IMR-90 (cell line): ENCODE data around the gene BCO2. TPM values are rescaled to one million over a fixed set of nuclear protein-coding genes. Genes with fewer than 3 reads are reported as not detected.

ENCODE experiments used
- ATAC-seq: fragments of 200-7000 bp; cut with Tn5 transposase; 2 replicates; pipeline ENCODE4 v1.9.1; 2020; ENCODE audit warnings: low read depth, mild to moderate bottlenecking, moderate library complexity
- BruUV-seq: library from RNA; stranded (reverse); fragments of 400-500 nt; replicated peaks from 2 replicates; lab custom pipeline; 2021; lab: Mats Ljungman, UMichigan
- CTCF ChIA-PET: fragments of 300-600 bp; formaldehyde crosslinking; extraction: SDS; loops from one replicate; lab custom pipeline; 2021; ENCODE audit warnings: antibody characterized with exemption; lab: Yijun Ruan, JAX
- POLR2A ChIA-PET: fragments of 300-600 bp; sonication (Branson Sonifier 250); formaldehyde crosslinking; loops from one replicate; lab custom pipeline; 2022; ENCODE audit warnings: antibody characterized with exemption; ENCODE audit not compliant: unreplicated experiment; lab: Charles Lee
- DNase-seq: peaks from one replicate; pipeline ENCODE4 v3.0.0; 2013
- H2AFZ ChIP-seq: replicated peaks from 2 replicates; pipeline ENCODE3; 2013; ENCODE audit warnings: low read length, mild to moderate bottlenecking; ENCODE audit not compliant: poor library complexity
- H2AK5ac ChIP-seq: 2 replicates; pipeline ENCODE4 v1.6.1; 2013; ENCODE audit warnings: low read depth, low read length, inconsistent platforms
- H2AK9ac ChIP-seq: replicated peaks from 2 replicates; pipeline ENCODE3; 2013; ENCODE audit warnings: mild to moderate bottlenecking, low read depth, low read length, moderate library complexity; ENCODE audit not compliant: poor library complexity
- H2BK120ac ChIP-seq: 2 replicates; pipeline ENCODE4 v1.6.1; 2013; ENCODE audit warnings: low read depth, low read length, inconsistent platforms
- H2BK15ac ChIP-seq: 3 replicates; pipeline ENCODE4 v1.6.1; 2013; ENCODE audit warnings: low read depth, low read length, inconsistent platforms
- H2BK20ac ChIP-seq: 2 replicates; pipeline ENCODE4 v1.6.1; 2013; ENCODE audit warnings: low read depth, mild to moderate bottlenecking, inconsistent platforms, low read length, moderate library complexity
- H2BK5ac ChIP-seq: 2 replicates; pipeline ENCODE4 v1.6.1; 2013; ENCODE audit warnings: mild to moderate bottlenecking, low read depth, low read length, inconsistent platforms; ENCODE audit not compliant: poor library complexity, severe bottlenecking
- H3K14ac ChIP-seq: replicated peaks from 2 replicates; pipeline ENCODE4 v1.6.1; 2013; ENCODE audit warnings: low read depth, low read length, inconsistent platforms
- H3K18ac ChIP-seq: 2 replicates; pipeline ENCODE4 v1.6.1; 2013; ENCODE audit warnings: low read depth, low read length, control low read depth
- H3K23ac ChIP-seq: 2 replicates; pipeline ENCODE4 v1.6.1; 2013; ENCODE audit warnings: low read depth, low read length, inconsistent platforms
- H3K27ac ChIP-seq: 2 replicates; pipeline ENCODE4 v1.5.1; 2013; ENCODE audit warnings: mild to moderate bottlenecking, control low read depth, low read length; ENCODE audit not compliant: insufficient read depth
- H3K27me3 ChIP-seq: 2 replicates; pipeline ENCODE4 v1.6.1; 2013; ENCODE audit warnings: low read length; ENCODE audit not compliant: control insufficient read depth, insufficient read depth
- H3K36me3 ChIP-seq: 2 replicates; pipeline ENCODE4 v1.6.1; 2013; ENCODE audit warnings: low read length, mixed read lengths; ENCODE audit not compliant: control insufficient read depth, insufficient read depth
- H3K4ac ChIP-seq: 2 replicates; pipeline ENCODE4 v1.6.1; 2013; ENCODE audit warnings: low read depth, low read length, inconsistent platforms
- H3K4me1 ChIP-seq: 2 replicates; pipeline ENCODE4 v1.6.1; 2013; ENCODE audit warnings: low read length, mixed read lengths; ENCODE audit not compliant: control insufficient read depth, insufficient read depth
- H3K4me2 ChIP-seq: 2 replicates; pipeline ENCODE4 v1.6.1; 2013; ENCODE audit warnings: low read depth, mild to moderate bottlenecking, control low read depth, low read length, moderate library complexity
- H3K4me3 ChIP-seq: 2 replicates; pipeline ENCODE4 v1.5.1; 2013; ENCODE audit warnings: low read depth, mild to moderate bottlenecking, control low read depth, low read length, moderate library complexity; ENCODE audit not compliant: insufficient read depth
- H3K56ac ChIP-seq: 2 replicates; pipeline ENCODE4 v1.6.1; 2013; ENCODE audit warnings: low read length, inconsistent platforms; ENCODE audit not compliant: insufficient read depth; ENCODE audit errors: extremely low read depth
- H3K79me1 ChIP-seq, 2 experiments: 2 replicates each; pipeline ENCODE4 v1.6.1; 2013; ENCODE audit warnings: low read length in 2 of 2, inconsistent platforms in 1 of 2, low read depth in 1 of 2
- H3K9ac ChIP-seq: 2 replicates; pipeline ENCODE4 v1.6.1; 2013; ENCODE audit warnings: low read depth, low read length, control low read depth
- H3K9me1 ChIP-seq: 2 replicates; pipeline ENCODE4 v1.6.1; 2013; ENCODE audit warnings: low read length, inconsistent platforms; ENCODE audit not compliant: insufficient read depth
- H3K9me3 ChIP-seq: 2 replicates; pipeline ENCODE4 v1.6.1; 2013; ENCODE audit warnings: low read length; ENCODE audit not compliant: control insufficient read depth, insufficient read depth
- H4K20me1 ChIP-seq: 2 replicates; pipeline ENCODE4 v1.6.1; 2013; ENCODE audit warnings: low read length, inconsistent platforms; ENCODE audit not compliant: insufficient read depth
- H4K5ac ChIP-seq: 2 replicates; pipeline ENCODE4 v1.6.1; 2013; ENCODE audit warnings: mild to moderate bottlenecking, low read depth, low read length, control low read depth
- H4K8ac ChIP-seq, 2 experiments: 2 replicates each; pipeline ENCODE4 v1.6.1; 2013; ENCODE audit warnings: low read depth in 2 of 2, low read length in 2 of 2, control low read depth in 1 of 2, inconsistent platforms in 1 of 2
- H4K91ac ChIP-seq: 2 replicates; pipeline ENCODE4 v1.6.1; 2013; ENCODE audit warnings: low read depth, low read length, inconsistent platforms; ENCODE audit not compliant: insufficient read depth
- CEBPB ChIP-seq: IDR thresholded peaks from 2 replicates; pipeline ENCODE4 v1.6.1; 2012; ENCODE audit warnings: low read depth, low read length, improper control_type of control experiment
- CHD1 ChIP-seq: IDR thresholded peaks from 2 replicates; pipeline ENCODE4 v1.6.1; 2012; ENCODE audit warnings: low read depth, low read length, improper control_type of control experiment
- FOS ChIP-seq: fragments of 150-350 bp; IDR thresholded peaks from 2 replicates; pipeline ENCODE4 v1.6.1; 2016; ENCODE audit warnings: low read depth, low read length
- MAFK ChIP-seq: IDR thresholded peaks from 2 replicates; pipeline ENCODE4 v1.6.1; 2012; ENCODE audit warnings: low read depth, low read length, improper control_type of control experiment
- MAZ ChIP-seq: IDR thresholded peaks from 2 replicates; pipeline ENCODE4 v1.6.1; 2012; ENCODE audit warnings: low read depth, mild to moderate bottlenecking, low read length, improper control_type of control experiment, moderate library complexity, borderline replicate concordance
- MXI1 ChIP-seq: IDR thresholded peaks from 2 replicates; pipeline ENCODE4 v1.6.1; 2012; ENCODE audit warnings: low read depth, mild to moderate bottlenecking, low read length, moderate library complexity, borderline replicate concordance
- NFE2L2 ChIP-seq: fragments of 150-350 bp; IDR thresholded peaks from 2 replicates; pipeline ENCODE4 v1.6.1; 2016; ENCODE audit warnings: low read depth, mild to moderate bottlenecking, low read length
- POLR2A ChIP-seq: IDR thresholded peaks from 2 replicates; pipeline ENCODE4 v1.6.1; 2012; ENCODE audit warnings: mild to moderate bottlenecking, low read depth, low read length
- RAD21 ChIP-seq: IDR thresholded peaks from 2 replicates; pipeline ENCODE4 v1.6.1; 2012; ENCODE audit warnings: low read length, improper control_type of control experiment
- RFX5 ChIP-seq: IDR thresholded peaks from 2 replicates; pipeline ENCODE4 v1.8.0; 2012; ENCODE audit warnings: low read depth, mild to moderate bottlenecking, low read length, moderate library complexity
- SMC3 ChIP-seq: fragments of 150-350 bp; IDR thresholded peaks from 2 replicates; pipeline ENCODE4 v1.6.1; 2016; ENCODE audit warnings: low read depth, mild to moderate bottlenecking, antibody characterized with exemption, low read length, moderate library complexity
- WGBS, 2 experiments: methylation state at CpG; one replicate each; pipeline versions ENCODE4 v1.1.5 to v1.1.7; 2013; ENCODE audit warnings: missing lambda C conversion rate in 2 of 2; ENCODE audit not compliant: insufficient read length in 1 of 2; ENCODE audit errors: extremely low coverage in 2 of 2; 5-methylcytosine and 5-hydroxymethylcytosine counted together
- dilution Hi-C: fragments of 300-500 bp; cut with HindIII; formaldehyde crosslinking; loops from one replicate; pipeline ENCODE4 v1.14.3; 2018; ENCODE audit warnings: low sequenced_read_pairs; ENCODE audit not compliant: unreplicated experiment
- in situ Hi-C: fragments of 300-500 bp; cut with MboI; formaldehyde crosslinking; loops from 3 replicates; pipeline ENCODE4 v1.14.3; 2019; ENCODE audit warnings: low sequenced_read_pairs, inconsistent platforms, mixed read lengths
- intact Hi-C: fragments of 100-400 bp; cut with micrococcal nuclease; formaldehyde crosslinking; loops from 2 replicates; pipeline ENCODE4 v1.10.0; 2022
- polyA plus RNA-seq, 3 experiments: library from polyadenylated mRNA; depleted of rRNA; stranded (reverse); fragments of >200 nt; gene quantifications; 2 replicates each; pipeline ENCODE4 v1.2.3, GENCODE V29; 2012; ENCODE audit warnings: low replicate concordance in 1 of 3
- total RNA-seq: library from RNA; depleted of rRNA; stranded (reverse); fragments of >200 nt; gene quantifications from 2 replicates; pipeline ENCODE4 v1.2.3, GENCODE V29; 2012
- TF ChIP-seq, protein P1 (sequence below): conservative IDR thresholded peaks from 2 replicates; pipeline ENCODE4 v1.5.1; 2012; ENCODE audit warnings: mild to moderate bottlenecking, low read depth, low read length, improper control_type of control experiment
- TF ChIP-seq, protein P2 (sequence below): fragments of 150-350 bp; IDR thresholded peaks from 2 replicates; pipeline ENCODE4 v1.6.1; 2017; ENCODE audit warnings: mild to moderate bottlenecking, antibody characterized with exemption, low read length, low read depth
- TF ChIP-seq, protein P3 (sequence below): fragments of 150-350 bp; IDR thresholded peaks from 2 replicates; pipeline ENCODE4 v1.6.1; 2016; ENCODE audit warnings: low read depth, mild to moderate bottlenecking, low read length, moderate library complexity, borderline replicate concordance

BCO2 gene
- total and polyA plus RNA-seq, 2 of the 4 experiments (the other 2 are of a cell fraction): 0.18 to 0.68 TPM

DNA sequence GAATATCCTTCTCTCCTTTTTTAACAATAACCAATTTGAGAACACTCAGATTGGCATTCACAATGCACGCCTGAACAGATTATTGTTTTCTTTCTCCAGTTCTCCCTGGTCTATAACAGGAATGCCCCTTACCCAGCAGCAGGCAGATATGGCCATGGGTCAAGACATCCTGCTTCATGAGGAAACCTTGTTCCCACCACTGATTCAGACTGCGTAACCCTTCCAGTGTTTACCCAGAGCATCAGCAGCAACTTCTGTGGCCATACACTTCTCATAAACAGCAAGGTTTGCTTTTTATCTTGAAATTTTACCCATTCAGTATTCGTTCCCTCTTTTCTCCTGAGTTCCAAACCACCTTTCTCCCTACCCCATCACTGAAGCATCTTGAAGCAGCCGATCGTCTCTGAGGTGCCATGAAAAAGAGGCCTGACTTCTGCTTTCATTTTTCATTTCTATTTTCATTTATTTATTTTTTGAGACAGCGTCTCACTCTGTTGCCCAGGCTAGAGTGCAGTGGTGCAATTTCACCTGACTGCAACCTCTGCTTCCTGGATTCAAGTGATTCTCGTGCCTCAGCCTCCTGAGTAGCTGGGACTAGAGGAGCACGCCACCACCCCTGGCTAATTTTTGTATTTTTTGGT lies 60.6 kb downstream of the BCO2 start:
- no peak overlapping the region for H4K91ac ChIP-seq
- no peak overlapping the region for H3K56ac ChIP-seq
- 93% methylated on average over 3 of the region's 8 CpGs; no CpG with 5 or more reads in 1 of the 2 experiments for WGBS, 2 experiments
- H3K14ac ChIP-seq: no peak overlapping the region
- no peak overlapping the region for H3K27ac ChIP-seq
- DNase-seq (no peak), ATAC-seq (no peak)
- no TSS peak for BruUV-seq
- no peak overlapping the region for H3K4me3 ChIP-seq
- CTCF ChIA-PET: interaction anchor here (1.0 kb wide), 1 partner anchor 123 kb away, joined by 4 read pairs; no protein-coding TSS in a partner anchor
- intact Hi-C loops (no loop called here), dilution Hi-C loops (no loop called here), in situ Hi-C loops (no loop called here)
- POLR2A ChIA-PET: no interaction called here
- no peak overlapping the region for H2AFZ ChIP-seq
- no peak overlapping the region for H3K23ac ChIP-seq
- H3K4me1 ChIP-seq: peaks cover 2% of the 10 kb centered on the region; the same call in 1 of the 2 replicates
- H2BK5ac ChIP-seq: no peak overlapping the region
- no peak overlapping the region for H2BK20ac ChIP-seq
- no peak overlapping the region for H2AK5ac ChIP-seq
- peaks cover 8% of the 10 kb centered on the region; the same call in 1 of the 2 replicates for H3K9me1 ChIP-seq
- H3K4ac ChIP-seq: no peak overlapping the region
- H3K9ac ChIP-seq: no peak overlapping the region
- no peak overlapping the region for H3K4me2 ChIP-seq
- peaks cover 0 to 21% of the 10 kb centered on the region in 2 experiments; a peak in 3 of 4 replicates for H3K79me1 ChIP-seq
- H2AK9ac ChIP-seq: no peak overlapping the region
- no peaks in the 10 kb centered on the region for H3K27me3 ChIP-seq
- H4K20me1 ChIP-seq: no peaks in the 10 kb centered on the region
- H4K5ac ChIP-seq: no peak overlapping the region
- peaks cover 28% of the 10 kb centered on the region for H3K36me3 ChIP-seq
- no peak overlapping the region for H3K18ac ChIP-seq
- H3K9me3 ChIP-seq: no peaks in the 10 kb centered on the region
- H4K8ac ChIP-seq: no peak overlapping the region
- no peak overlapping the region for H2BK15ac ChIP-seq
- H2BK120ac ChIP-seq: no peak overlapping the region
- TF ChIP-seq MAZ: no peak
- no peak for TF ChIP-seq FOS
- TF ChIP-seq RAD21: no peak
- TF ChIP-seq, protein P1, sequence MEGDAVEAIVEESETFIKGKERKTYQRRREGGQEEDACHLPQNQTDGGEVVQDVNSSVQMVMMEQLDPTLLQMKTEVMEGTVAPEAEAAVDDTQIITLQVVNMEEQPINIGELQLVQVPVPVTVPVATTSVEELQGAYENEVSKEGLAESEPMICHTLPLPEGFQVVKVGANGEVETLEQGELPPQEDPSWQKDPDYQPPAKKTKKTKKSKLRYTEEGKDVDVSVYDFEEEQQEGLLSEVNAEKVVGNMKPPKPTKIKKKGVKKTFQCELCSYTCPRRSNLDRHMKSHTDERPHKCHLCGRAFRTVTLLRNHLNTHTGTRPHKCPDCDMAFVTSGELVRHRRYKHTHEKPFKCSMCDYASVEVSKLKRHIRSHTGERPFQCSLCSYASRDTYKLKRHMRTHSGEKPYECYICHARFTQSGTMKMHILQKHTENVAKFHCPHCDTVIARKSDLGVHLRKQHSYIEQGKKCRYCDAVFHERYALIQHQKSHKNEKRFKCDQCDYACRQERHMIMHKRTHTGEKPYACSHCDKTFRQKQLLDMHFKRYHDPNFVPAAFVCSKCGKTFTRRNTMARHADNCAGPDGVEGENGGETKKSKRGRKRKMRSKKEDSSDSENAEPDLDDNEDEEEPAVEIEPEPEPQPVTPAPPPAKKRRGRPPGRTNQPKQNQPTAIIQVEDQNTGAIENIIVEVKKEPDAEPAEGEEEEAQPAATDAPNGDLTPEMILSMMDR: no peak
- TF ChIP-seq MAFK: no peak
- TF ChIP-seq RFX5: no peak
- TF ChIP-seq, protein P2, sequence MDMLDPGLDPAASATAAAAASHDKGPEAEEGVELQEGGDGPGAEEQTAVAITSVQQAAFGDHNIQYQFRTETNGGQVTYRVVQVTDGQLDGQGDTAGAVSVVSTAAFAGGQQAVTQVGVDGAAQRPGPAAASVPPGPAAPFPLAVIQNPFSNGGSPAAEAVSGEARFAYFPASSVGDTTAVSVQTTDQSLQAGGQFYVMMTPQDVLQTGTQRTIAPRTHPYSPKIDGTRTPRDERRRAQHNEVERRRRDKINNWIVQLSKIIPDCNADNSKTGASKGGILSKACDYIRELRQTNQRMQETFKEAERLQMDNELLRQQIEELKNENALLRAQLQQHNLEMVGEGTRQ: no peak
- TF ChIP-seq, protein P3, sequence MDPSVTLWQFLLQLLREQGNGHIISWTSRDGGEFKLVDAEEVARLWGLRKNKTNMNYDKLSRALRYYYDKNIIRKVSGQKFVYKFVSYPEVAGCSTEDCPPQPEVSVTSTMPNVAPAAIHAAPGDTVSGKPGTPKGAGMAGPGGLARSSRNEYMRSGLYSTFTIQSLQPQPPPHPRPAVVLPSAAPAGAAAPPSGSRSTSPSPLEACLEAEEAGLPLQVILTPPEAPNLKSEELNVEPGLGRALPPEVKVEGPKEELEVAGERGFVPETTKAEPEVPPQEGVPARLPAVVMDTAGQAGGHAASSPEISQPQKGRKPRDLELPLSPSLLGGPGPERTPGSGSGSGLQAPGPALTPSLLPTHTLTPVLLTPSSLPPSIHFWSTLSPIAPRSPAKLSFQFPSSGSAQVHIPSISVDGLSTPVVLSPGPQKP: no peak
- TF ChIP-seq SMC3: no peak
- no peak for TF ChIP-seq NFE2L2
- no peak for TF ChIP-seq POLR2A
- TF ChIP-seq CHD1: no peak
- TF ChIP-seq CEBPB: no peak
- no peak for TF ChIP-seq MXI1
